Measurements from ENCODE around the gene HSD17B14.
"Not testable (repeated sequence)": the region's sequence is repeated elsewhere in the genome, so short reads cannot be mapped to it uniquely, and the experiment has no call there.

Gene HSD17B14

DNA sequence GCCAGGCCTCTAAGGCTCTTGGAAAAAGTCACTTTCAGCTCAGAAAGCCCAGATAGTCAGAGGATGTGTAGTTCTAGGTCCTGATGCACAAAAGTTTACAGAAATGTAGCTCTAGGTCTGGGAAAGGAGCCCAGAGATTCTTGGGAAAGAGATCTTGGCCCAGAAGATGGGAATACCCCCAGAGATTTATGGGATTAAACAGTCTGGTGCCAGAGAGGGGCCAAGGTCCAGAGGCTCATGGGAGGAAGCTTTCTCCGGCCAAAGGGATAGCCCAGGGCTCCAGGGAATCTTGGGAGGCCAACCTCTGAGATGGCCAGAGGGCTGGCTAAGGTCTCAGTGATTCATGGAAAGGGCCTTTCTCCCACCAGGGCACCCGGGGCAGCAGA lies 40.6 kb downstream of the HSD17B14 start:
- DNase-seq, result no peak

DNA sequence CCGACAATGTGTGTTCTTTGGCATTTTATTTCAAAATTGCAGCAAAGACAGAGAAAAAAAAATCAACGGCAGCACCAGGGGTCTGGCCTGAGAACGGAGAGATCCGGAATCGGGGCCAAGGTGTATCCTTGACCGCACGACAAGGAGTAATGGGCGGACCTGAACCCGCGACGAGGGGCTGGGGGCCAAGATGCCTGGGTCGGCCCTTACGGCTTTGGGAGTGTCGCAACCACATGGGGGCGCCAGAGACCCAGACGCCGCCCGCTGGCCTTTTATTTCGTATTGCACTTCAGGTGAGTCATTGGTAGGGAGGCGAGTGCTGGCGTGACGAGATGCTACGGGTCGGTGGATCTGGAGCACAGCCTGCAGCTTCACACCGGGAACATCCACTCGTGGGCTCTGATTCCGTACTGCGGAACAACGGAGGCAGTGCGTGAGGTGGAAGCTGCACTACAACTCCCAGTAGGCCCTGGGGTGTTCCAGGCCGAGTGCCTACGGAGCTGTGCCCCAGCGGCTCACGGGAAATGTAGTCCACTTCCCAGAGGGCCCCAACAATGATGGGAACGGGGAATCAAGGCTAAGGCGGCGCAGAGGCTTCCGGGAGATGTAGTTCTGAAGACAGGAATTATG lies 41.1 kb downstream of the HSD17B14 start:
- peak; percentile 94 for DNase-seq

DNA sequence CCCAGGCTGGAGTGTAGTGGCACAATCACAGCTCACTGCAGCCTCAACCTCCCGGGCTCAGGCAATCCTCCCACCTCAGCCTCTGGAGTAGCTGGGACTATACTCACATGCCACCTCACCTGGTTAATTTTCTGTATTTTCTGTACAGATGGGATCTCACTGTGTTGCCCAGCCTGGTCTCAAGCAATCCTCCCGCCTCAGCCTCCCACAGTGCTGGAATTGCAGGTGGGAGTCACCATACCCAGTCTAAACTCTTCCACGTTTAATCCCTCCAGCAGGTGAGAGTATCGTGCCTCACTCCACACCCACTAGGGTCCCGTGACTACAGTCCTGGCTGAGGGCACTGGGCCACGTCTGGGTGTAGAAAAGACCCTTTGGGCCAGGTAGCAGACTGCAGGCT lies 42.0 kb downstream of the HSD17B14 start:
- DNase-seq, result no peak

DNA sequence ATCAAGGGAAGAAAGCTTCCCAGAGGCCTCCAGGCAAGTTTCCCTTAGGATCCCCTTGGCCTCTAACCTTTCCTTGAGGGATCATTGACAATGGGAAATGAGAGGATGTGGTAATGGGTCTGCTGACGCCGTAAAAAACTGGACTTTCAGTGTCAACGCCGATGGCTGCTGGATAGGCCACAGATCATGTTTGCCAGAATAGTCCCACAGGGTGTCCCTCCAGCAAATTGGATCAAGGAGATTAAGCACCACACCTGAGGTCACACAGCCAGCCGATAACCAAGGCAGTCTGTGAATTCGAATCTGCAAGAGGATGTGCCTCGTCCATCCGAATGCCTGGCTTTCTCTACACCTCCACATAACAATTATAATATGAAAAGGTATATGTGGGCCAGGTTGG lies 43.0 kb downstream of the HSD17B14 start:
- DNase-seq, result no peak

DNA sequence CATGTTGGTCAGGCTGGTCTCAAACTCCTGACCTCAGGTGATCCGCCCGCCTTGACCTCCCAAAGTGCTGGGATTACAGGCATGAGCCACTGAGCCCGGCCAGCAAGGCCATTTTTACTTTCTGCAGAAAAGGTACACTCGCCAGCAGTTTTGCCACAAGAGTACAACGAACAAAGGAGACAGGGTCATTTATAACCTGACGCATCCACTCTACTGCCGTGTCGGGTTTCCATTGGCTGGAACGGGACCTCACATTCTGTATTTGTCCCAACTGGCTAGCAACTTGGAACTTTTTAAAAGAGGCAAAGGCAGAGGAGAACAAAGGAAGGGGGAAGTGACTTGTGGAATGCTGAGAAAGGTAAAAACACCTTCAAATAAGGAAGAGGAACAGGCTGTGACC lies 49.0 kb downstream of the HSD17B14 start:
- DNase-seq, result not testable (repeated sequence)

DNA sequence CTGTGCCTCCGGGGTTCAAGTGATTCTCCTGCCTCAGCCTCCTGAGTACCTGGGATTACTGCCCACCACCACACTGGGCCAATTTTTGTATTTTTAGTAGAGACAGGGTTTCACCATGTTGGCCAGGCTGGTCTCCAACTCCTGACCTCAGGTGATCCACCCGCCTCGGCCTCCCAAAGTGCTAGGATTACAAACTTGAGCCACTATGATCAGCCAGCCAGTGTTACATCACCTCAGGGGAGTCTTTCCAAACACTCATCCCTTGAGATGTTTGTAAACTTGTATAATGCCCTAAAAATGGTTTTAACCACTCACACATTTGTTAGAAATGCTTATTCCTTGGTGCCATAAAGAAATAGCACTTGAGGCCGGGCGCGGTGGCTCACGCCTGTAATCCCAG lies 49.9 kb downstream of the HSD17B14 start:
- DNase-seq, result not testable (repeated sequence)

DNA sequence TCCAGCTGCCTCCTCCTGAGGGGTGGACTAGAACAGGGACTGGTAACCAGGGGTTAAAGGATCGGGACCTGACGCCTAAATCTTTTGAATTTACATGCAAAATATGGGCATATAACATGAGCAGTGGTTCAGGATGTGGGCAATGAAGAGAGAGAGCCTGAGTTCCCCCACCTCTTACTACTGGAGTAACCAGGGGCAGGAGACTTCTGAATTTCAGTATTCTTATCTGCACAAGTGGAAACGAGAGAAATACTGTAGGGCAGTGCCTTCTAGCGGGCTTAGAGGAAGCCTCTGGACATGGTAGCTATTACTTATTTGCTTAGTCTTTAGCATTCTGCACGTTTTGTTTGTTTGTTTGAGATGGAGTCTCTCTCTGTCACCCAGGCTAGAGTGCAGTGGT lies 51.8 kb downstream of the HSD17B14 start:
- no peak for DNase-seq

DNA sequence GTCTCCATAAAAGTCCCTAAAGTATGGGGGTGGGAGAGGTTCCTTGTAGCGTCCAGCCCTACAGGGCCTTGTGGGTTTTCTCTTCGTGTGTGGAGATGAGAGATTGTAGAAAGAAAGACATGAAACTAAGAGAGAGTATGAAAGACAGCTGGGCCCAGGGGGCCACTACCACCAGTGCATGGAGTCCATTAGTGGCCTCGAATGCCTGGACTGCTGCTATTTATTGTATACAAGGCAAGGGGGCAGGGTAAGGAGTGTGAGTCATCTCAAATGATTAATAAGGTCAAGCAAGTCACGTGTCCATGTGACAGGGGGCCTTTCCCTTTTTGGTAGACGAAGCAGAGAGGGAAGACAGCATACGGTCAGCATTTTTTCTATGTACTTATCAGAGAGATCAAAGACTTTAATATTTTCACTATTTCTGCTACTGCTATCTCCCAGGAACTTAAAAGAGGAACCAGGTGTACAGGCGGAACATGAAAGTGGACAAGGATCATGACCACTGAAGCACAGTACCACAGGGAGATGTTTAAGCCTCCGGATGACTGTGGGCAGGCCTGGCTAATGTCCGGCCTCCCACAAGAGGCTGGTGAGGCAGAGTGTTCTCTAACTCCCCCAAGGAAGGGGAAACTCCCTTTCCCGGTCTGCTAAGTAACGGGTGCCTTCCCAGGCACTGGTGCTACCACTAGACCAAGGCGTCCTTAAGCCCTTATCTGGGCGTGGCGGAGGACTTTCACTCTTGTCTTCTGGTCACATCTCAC lies 55.5 kb downstream of the HSD17B14 start:
- no peak for DNase-seq

DNA sequence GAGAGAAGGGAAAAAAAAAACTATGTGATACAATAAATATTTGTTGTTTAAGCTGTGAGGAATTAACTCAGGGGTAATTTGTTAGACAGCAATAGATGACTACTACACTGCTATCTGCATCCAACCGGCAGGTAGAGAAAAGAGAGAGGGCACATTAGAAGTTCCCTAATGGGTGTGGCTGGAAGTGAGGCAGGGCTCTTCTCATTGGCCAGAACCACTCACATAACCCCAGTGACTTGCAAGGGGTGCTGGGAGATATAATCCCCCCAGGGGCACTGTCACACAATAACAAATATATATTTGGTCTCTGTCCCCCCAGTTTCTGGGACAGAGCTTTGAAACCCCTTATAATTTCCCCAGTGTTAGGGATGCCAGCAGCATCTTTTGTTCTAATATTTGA lies 56.7 kb downstream of the HSD17B14 start:
- DNase-seq, result no peak

DNA sequence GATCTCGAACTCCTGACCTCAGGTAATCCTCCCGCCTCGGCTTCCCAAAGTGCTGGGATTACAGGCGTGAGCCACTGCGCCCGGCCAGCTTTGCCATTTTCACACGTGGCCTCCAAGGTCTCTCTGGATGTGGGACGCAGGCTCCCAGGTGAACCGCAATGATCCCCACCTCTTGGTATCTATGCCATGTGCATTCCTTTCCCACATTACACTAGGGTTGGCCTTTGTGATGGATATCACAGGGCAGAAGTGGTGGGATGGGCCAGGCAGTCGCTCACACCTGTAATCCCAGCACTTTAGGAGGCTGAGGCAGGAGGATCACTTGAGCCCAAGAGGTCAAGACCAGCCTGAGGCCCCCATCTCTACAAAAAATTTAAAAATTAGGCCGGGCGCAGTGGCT lies 58.6 kb downstream of the HSD17B14 start:
- no peak for DNase-seq

DNA sequence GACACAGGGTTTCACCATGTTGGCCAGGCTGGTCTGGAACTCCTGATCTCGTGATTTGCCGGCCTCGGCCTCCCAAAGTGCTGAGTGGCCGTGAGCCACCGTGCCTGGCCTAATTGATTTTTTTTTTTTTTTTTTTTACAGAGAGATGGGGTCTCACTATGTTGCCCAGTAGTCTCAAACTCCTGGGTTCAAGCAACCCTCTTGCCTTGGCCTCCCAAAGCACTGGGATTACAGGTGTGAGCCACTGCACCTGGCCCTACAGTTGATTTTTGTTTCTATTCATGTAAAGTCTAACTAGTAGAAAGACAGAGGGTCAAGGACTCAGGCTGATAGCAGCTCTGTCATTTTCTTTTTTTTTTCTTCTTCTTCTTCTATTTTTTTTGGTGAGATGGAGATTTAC lies 59.2 kb downstream of the HSD17B14 start:
- no peak for DNase-seq

DNA sequence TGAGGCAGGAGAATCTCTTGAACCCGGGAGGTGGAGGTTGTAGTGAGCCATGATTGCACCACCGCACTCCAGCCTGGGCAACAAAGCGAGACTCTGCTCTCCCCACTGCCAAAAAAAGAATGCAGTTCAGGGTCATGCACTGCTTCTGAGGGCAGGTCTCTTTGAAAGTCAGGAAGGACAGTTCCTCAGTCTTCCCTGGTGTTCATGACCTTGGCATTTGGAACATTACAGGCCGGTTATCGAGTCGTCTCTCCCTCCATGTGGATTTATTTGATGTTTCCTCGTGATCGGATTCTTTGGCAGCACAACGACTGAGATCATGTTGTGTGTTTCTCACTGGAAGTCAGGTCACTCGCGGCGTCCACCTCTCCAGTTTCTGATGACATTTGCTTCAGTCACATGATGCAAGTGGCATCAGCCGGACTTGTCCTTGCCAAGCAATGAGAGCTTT lies 63.8 kb downstream of the HSD17B14 start:
- DNase-seq, result no peak

DNA sequence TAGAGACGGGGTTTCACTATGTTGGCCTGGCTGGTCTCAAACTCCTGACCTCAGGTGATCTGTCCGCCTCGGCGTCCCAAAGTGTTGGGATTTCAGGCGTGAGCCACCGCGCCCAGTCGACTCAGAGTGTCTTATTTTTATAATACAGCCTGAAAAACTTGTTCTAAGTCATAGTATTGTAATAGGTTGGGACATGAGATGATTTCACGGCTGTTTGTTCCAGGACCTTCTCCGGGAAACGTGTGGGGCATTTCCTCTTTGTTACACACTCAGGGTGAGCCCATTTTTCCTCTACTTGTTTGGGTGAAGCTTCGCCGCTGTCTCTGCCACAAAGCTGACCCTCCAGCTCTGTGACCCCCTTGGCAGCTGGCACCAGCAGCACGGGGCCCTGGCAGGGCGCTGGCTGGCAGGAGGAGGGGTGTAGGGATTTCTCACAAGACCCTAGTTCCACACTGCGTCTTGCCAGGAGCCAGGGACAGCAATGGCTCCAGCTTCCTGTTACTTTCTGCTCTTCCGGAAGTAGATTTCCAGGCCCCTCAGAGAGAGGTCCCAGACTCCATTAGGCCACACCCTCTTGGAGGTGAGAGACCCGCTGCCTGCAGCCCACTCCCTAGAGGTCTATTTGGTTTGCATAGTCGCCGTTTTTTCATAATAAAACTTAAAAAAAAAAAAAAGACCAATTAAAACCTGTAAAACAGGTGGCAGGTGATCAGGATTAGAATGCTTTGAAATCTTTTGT lies 65.4 kb downstream of the HSD17B14 start:
- DNase-seq, result no peak

DNA sequence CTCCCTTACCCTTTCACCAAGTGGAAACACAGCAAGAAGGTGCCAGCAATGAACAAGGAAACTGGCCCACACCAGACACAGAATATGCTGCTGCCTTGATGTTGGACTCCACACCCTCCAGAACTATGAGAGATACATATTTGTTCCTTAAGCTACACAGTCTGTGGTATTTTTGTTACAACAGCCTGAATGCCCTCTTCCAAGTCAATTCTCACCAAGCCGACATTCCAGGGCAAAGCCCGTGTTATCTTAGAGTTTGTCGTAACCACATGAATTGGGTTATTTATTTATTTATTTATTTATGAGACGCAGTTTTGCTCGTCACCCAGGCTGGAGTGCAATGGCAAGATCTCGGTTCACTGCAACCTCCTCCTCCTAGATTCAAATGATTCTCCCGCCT lies 66.0 kb downstream of the HSD17B14 start:
- DNase-seq, result no peak

DNA sequence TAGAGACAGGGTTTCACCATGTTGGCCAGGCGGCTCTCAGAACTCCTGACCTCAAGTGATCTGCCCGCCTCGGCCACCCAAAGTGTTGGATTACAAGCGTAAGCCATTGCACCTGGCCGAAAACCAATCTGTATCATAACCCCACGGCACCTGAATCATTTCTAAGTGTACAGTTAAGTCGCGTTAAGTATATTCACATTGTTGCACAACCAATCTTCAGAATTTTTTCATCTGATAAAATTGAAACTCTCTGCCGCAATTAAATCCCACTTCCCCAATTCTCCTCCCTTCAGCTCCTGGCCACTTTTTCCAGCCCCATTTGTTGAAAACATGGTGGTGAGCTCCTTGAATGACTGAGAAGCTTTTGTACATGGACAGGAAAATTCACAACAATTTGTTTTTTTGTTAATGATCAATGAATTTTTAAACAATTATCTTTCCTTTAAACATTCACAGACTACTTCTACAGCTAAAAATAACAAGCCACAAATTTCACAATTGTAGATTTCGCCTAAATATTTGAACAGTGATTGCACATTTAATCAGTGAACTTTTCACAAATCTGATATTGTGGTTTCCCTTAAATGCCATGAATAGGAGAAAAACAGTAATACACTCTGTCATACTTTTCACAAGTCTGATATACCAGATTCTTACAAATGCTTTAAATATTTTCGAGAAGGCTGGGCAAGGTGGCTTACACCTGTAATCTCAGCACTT lies 67.1 kb downstream of the HSD17B14 start:
- DNase-seq, result no peak

DNA sequence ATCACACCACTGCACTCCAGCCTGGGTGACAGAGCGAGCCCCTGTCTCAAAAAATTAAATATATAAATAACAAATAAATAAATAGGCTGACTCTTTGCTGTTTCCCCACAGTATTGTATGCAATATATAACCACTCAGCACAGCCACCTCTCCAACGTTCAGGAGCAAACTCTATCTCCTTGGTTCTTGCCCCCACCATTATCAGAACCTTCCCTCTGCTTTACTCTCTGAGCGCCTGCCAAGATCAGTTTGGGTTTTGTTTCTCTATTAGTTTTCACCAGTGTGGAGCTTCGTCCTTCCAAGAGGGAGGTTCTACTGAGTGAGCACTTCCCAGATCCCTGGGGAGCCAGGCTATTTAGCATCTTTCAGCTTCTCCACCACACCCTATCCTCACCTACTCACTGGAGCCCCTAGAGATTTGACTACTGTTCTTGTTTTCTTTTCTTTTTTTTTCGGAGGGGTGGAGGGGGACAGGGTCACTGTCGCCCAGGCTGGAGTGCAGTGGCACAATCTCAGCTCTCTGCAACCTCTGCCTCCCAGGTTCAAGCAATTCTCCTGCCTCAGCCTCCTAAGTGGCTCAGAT lies 68.0 kb downstream of the HSD17B14 start:
- not testable (repeated sequence) for DNase-seq

DNA sequence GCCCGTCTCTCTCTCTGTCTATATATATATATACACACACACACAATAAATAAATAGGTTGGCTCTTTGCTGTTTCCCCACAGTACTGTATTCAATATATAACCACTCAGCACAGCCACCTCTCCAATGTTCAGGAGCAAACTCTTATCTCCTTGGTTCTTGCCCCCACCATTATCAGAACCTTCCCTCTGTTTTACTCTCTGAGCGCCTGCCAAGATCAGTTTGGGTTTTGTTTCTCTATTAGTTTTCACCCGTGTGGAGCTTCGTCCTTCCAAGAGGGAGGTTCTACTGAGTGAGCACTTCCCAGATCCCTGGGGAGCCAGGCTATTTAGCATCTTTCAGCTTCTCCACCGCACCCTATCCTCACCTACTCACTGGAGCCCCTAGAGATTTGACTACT lies 70.5 kb downstream of the HSD17B14 start:
- DNase-seq, result not testable (repeated sequence)

Data from activated effector memory CD4-positive, alpha-beta T cell treated with anti-CD3 and anti-CD28 coated beads, Interleukin-2, amount 50 U/mL, for 16 hours (primary cell).